Cardiac atrium fibroblast (primary cell): ENCODE data around the gene CRB2. TPM values are rescaled to one million over a fixed set of nuclear protein-coding genes. Genes with fewer than 3 reads are reported as not detected.

ENCODE experiments used
- total RNA-seq: library from RNA; depleted of rRNA; stranded (reverse); fragments of >200 nt; gene quantifications from 2 replicates; pipeline ENCODE4 v1.2.3, GENCODE V29; 2015

CRB2 gene
- total RNA-seq, result not detected in 2 replicates

DNA sequence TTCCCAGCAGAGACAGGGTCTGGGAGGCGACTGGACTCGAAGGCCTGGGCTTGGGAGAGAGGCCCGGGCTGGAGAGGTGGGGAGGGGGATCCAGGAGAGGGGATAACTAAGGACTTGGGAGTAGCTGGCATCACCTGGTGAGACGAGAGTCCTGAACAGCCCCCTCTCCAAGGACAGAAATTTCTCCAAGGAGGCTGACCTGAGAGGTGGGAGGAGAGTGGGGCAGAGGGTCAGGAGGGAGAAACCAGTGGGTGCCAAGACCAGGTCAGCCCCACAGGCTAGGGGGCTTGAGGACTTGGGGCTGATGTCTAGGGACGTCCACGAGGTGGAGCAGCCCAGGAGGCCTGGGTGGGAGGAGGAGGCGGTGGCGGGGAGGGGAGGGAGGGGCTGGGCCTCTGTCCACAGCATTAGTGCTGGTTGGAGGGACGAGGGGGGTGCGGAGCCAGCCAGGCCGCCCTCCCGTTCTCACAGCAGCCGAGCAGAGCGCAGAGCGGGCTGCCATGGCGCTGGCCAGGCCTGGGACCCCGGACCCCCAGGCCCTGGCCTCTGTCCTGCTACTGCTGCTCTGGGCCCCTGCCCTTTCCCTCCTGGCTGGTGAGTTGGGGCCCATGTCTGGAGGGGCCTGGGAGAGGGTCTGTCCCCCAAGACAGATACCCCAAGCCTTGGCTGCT lies at the start of gene CRB2:
TSS of gene CRB2 (plus strand) at position 437 of the 671 bp plus-strand sequence. CDS start at position 501, 64 bp downstream.

Other genes with a start within 250 kb of the CRB2 start
- 1.4 and 2.6 TPM in 2 replicates for gene STRBP, start 87.6 kb upstream of the CRB2 start, total RNA-seq